ENCODE data around the gene EFCAB6.

DNA sequence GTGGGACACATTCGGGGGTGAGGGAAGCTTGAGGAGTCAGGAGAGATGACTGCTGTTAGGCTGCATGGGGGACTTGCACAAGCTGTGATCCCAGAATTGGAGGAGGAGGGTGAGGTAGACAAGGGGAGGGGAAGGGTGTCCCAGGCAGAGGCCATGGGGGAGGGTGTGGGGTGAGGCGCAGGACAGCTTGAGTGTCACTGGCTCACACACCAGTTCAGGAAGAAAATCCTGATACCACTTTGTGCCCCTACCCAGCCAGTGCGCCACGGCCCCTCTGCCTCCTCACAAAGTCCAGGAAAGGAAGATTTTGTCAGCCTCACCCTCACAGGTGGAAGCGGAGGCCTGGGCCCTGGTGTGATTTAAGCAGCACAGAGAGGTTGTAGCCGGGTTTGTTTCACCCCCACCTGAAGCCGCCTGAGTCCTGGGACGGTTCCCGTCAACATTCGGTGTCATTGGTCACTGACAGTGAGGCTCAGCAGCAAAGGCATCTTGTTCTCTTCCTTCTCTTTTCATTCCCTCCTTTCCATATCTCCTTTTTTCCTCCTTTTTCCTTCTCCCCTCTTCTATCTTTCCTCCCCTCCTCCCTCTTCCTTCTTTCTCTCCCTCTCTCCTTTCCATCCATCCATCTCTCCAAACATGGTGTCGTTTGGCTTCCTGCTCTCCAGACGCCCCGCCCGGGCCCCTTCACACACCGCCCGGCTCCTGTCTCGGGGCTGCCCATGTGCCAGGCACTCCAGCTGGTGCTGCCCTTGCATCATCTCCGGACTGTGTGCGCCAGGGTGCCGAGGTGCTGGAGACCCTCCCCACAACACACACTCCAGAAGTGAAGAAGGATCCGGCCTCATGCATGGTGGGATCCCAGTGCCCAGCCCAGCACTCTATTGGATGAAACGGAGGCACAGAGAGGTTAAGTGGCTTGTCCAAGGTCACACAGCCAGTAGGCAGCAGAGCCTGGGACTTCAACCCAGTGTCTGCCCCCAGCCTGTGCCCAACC, 311.0 kb downstream of the EFCAB6 start:
- TF ChIP-seq TAF9B (IDR thresholded peaks at IDR 0.05; ENCODE audit: partially characterized antibody) = no peak
- no peak for TF ChIP-seq POLR2AphosphoS5 (IDR thresholded peaks at IDR 0.05; ENCODE audit: control insufficient read depth, insufficient read depth, low read depth, low read length)
- TF ChIP-seq GATAD2A (IDR thresholded peaks at IDR 0.05) = no peak
- no peak for TF ChIP-seq NRF1 (conservative IDR thresholded peaks at IDR 0.05 in 1 of 2, IDR thresholded peaks at IDR 0.05 in 1 of 2)

Measured in K562 (cell line).